Stimulated activated naive B cell treated with anti-CD40 and anti-IgM and Interleukin-4, amounts not matched to agents 10 μg/mL and 1 μg/mL and 100 μg/mL, for 72 hours (primary cell): ENCODE results near the gene LPCAT1.
"Not testable (repeated sequence)": the region's sequence is repeated elsewhere in the genome, so short reads cannot be mapped to it uniquely, and the experiment has no call there.

Experiments
- ATAC-seq, 2 donors: fragments of 150-1000 bp; cut with Tn5 transposase; replicated peaks; 2 replicates each; pipeline ENCODE4 v1.10.0; 2021; ENCODE audit warnings: moderate library complexity in 1 of 2
- DNase-seq: peaks from one replicate; pipeline ENCODE4 v3.0.0; 2021
- H3K27ac Mint-ChIP-seq: one replicate; pipeline ENCODE4 v1.8.0; 2022; ENCODE audit warnings: mild to moderate bottlenecking, mixed read lengths
- H3K27me3 Mint-ChIP-seq, 2 donors: one replicate each; pipeline ENCODE4 v1.8.0; 2022; ENCODE audit warnings: mixed read lengths in 2 of 2
- H3K36me3 Mint-ChIP-seq, 2 donors: one replicate each; pipeline ENCODE4 v1.8.0; 2022; ENCODE audit warnings: mixed read lengths in 2 of 2, mild to moderate bottlenecking in 1 of 2
- H3K4me1 Mint-ChIP-seq, 2 donors: one replicate each; pipeline ENCODE4 v1.8.0; 2022; ENCODE audit warnings: mixed read lengths in 2 of 2, mild to moderate bottlenecking in 1 of 2
- H3K4me3 Mint-ChIP-seq, 2 donors: one replicate each; pipeline ENCODE4 v1.8.0; 2022; ENCODE audit warnings: mild to moderate bottlenecking in 2 of 2, mixed read lengths in 2 of 2, moderate library complexity in 1 of 2
- H3K9me3 Mint-ChIP-seq, 2 donors: one replicate each; pipeline ENCODE4 v1.8.0; 2022; ENCODE audit warnings: mixed read lengths in 2 of 2, mild to moderate bottlenecking in 1 of 2

Gene LPCAT1

GRCh38 chr5:1515311-1515920, 8.3 kb downstream of the LPCAT1 start:
- Mint-ChIP-seq H3K4me1 (peaks cover 47 to 51% of the 10 kb centered on the region in 2 donors), H3K9me3 (no peaks in the 10 kb centered on the region), H3K4me3 (no peak overlapping the region), H3K27ac (peak overlapping the region; percentile 42), H3K27me3 (no peaks in the 10 kb centered on the region), H3K36me3 (peaks cover 38 to 63% of the 10 kb centered on the region in 2 donors)
- DNase-seq = no peak
- no peak for ATAC-seq

GRCh38 chr5:1514819-1515310, 8.9 kb downstream of the LPCAT1 start:
- peaks cover 46 to 56% of the 10 kb centered on the region in 2 donors for H3K4me1 Mint-ChIP-seq
- not testable (repeated sequence) for DNase-seq, H3K27ac Mint-ChIP-seq

GRCh38 chr5:1514027-1514818, 9.5 kb downstream of the LPCAT1 start:
- DNase-seq (no peak), ATAC-seq (no peak)
- Mint-ChIP-seq H3K4me3 (no peak overlapping the region), H3K9me3 (no peaks in the 10 kb centered on the region), H3K4me1 (peaks cover 49 to 62% of the 10 kb centered on the region in 2 donors), H3K36me3 (peaks cover 39 to 60% of the 10 kb centered on the region in 2 donors), H3K27ac (peak overlapping the region; percentile 61), H3K27me3 (no peaks in the 10 kb centered on the region)

More at GRCh38 chr5:1514819-1515310, 8.9 kb downstream of the LPCAT1 start:
- not testable (repeated sequence) for H3K27me3 Mint-ChIP-seq, ATAC-seq, H3K4me3 Mint-ChIP-seq, H3K9me3 Mint-ChIP-seq
- peaks cover 37 to 62% of the 10 kb centered on the region in 2 donors for H3K36me3 Mint-ChIP-seq

GRCh38 chr5:1513326-1514026, 10.3 kb downstream of the LPCAT1 start:
- peaks cover 49 to 63% of the 10 kb centered on the region in 2 donors for H3K4me1 Mint-ChIP-seq
- DNase-seq = no peak
- ATAC-seq = no peak

GRCh38 chr5:1512541-1513291, 11.0 kb downstream of the LPCAT1 start:
- no peak for ATAC-seq
- H3K9me3 Mint-ChIP-seq = no peaks in the 10 kb centered on the region
- H3K4me1 Mint-ChIP-seq = peaks cover 49 to 66% of the 10 kb centered on the region in 2 donors
- H3K27ac Mint-ChIP-seq = peak overlapping the region; percentile 81
- DNase-seq = no peak
- no peak overlapping the region for H3K4me3 Mint-ChIP-seq
- H3K27me3 Mint-ChIP-seq = no peaks in the 10 kb centered on the region
- peaks cover 37 to 60% of the 10 kb centered on the region in 2 donors for H3K36me3 Mint-ChIP-seq

More at GRCh38 chr5:1513326-1514026, 10.3 kb downstream of the LPCAT1 start:
- Mint-ChIP-seq H3K4me3 (no peak overlapping the region), H3K9me3 (no peaks in the 10 kb centered on the region), H3K27ac (peak overlapping the region; percentile 61), H3K27me3 (no peaks in the 10 kb centered on the region), H3K36me3 (peaks cover 39 to 53% of the 10 kb centered on the region in 2 donors)

- H3K4me3 Mint-ChIP-seq = no peak overlapping the region
- ATAC-seq = peak in 1 of 2 donors; percentile 28
- H3K27me3 Mint-ChIP-seq = no peaks in the 10 kb centered on the region
- H3K36me3 Mint-ChIP-seq = peaks cover 37 to 62% of the 10 kb centered on the region in 2 donors
- H3K27ac Mint-ChIP-seq = peak overlapping the region; percentile 90
- DNase-seq = peak; percentile 0
- no peaks in the 10 kb centered on the region for H3K9me3 Mint-ChIP-seq
- H3K4me1 Mint-ChIP-seq = peaks cover 53 to 66% of the 10 kb centered on the region in 2 donors
Observed at GRCh38 chr5:1511651-1512540, 11.9 kb downstream of the LPCAT1 start.

- Mint-ChIP-seq H3K9me3 (no peaks in the 10 kb centered on the region), H3K36me3 (peaks cover 37 to 61% of the 10 kb centered on the region in 2 donors), H3K27me3 (no peaks in the 10 kb centered on the region), H3K4me1 (peaks cover 51 to 66% of the 10 kb centered on the region in 2 donors), H3K27ac (peak overlapping the region; percentile 62), H3K4me3 (no peak overlapping the region)
- peak; percentile 0 for DNase-seq
- ATAC-seq = no peak
Observed at GRCh38 chr5:1511048-1511447, 12.7 kb downstream of the LPCAT1 start.

- ATAC-seq (no peak), DNase-seq (no peak)
- Mint-ChIP-seq H3K9me3 (no peaks in the 10 kb centered on the region), H3K36me3 (peaks cover 40 to 60% of the 10 kb centered on the region in 2 donors), H3K27ac (no peak overlapping the region), H3K4me1 (peaks cover 50 to 66% of the 10 kb centered on the region in 2 donors), H3K4me3 (no peak overlapping the region), H3K27me3 (no peaks in the 10 kb centered on the region)
Observed at GRCh38 chr5:1510631-1511030, 13.1 kb downstream of the LPCAT1 start.

GRCh38 chr5:1510151-1510561, 13.6 kb downstream of the LPCAT1 start:
- Mint-ChIP-seq H3K9me3 (no peaks in the 10 kb centered on the region), H3K36me3 (peaks cover 42 to 61% of the 10 kb centered on the region in 2 donors), H3K27ac (peak overlapping the region; percentile 33), H3K4me1 (peaks cover 51 to 67% of the 10 kb centered on the region in 2 donors), H3K4me3 (peak overlapping the region in 1 of 2 donors; percentile 1), H3K27me3 (no peaks in the 10 kb centered on the region)
- DNase-seq (no peak), ATAC-seq (no peak)

- H3K27me3 Mint-ChIP-seq = no peaks in the 10 kb centered on the region
- DNase-seq (no peak), ATAC-seq (no peak)
- H3K4me1 Mint-ChIP-seq = peaks cover 51 to 73% of the 10 kb centered on the region in 2 donors
- H3K36me3 Mint-ChIP-seq = peaks cover 42 to 61% of the 10 kb centered on the region in 2 donors
- no peak overlapping the region for H3K27ac Mint-ChIP-seq
- no peaks in the 10 kb centered on the region for H3K9me3 Mint-ChIP-seq
- H3K4me3 Mint-ChIP-seq = no peak overlapping the region
Observed at GRCh38 chr5:1509346-1510085, 14.2 kb downstream of the LPCAT1 start.

GRCh38 chr5:1508659-1509290, 15.0 kb downstream of the LPCAT1 start:
- Mint-ChIP-seq H3K4me3 (no peak overlapping the region), H3K36me3 (peaks cover 41 to 57% of the 10 kb centered on the region in 2 donors), H3K9me3 (no peaks in the 10 kb centered on the region), H3K4me1 (peaks cover 52 to 80% of the 10 kb centered on the region in 2 donors), H3K27me3 (no peaks in the 10 kb centered on the region), H3K27ac (peak overlapping the region; percentile 71)
- no peak for ATAC-seq
- DNase-seq = no peak
